ENCODE results near the gene SARNP.
A peak's percentile ranks its signal among the peaks of the same experiment; 100 is the strongest.
"Not testable (repeated sequence)": the region's sequence is repeated elsewhere in the genome, so short reads cannot be mapped to it uniquely, and the experiment has no call there.

The SARNP gene

GRCh38 chr12:55817345-55818139 lies at the start of gene SARNP, which contains the start of gene ORMDL2:
SARNP (minus strand) TSS chr12:55817724; CDS start chr12:55817701, 23 bp downstream.
ORMDL2 (plus strand) TSS chr12:55818041; CDS start chr12:55819000, 959 bp downstream.
- peak; percentile 91 for DNase-seq

- not testable (repeated sequence) for DNase-seq
Observed at GRCh38 chr12:55866454-55867004, 49.0 kb upstream of the SARNP start.

DNA sequence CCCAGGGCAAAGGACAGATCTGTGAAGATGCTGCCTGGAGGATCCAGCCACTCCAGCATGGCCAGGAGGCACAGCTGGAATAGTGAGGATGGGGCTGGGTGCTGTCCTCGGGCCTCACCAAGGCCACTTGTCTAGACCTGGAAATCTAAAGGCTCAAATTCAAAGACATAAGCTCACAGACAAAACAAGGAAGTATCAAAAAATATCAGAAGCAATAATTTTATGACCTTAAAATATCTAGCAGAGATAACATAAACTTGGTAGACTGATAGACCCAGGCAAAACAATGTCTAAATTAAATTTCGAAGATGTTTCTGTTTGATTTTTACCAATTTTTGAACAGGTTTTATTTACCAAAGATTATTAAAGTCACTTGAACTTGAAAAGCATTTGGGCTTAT lies 47.8 kb upstream of the SARNP start:
- DNase-seq: no peak

DNA sequence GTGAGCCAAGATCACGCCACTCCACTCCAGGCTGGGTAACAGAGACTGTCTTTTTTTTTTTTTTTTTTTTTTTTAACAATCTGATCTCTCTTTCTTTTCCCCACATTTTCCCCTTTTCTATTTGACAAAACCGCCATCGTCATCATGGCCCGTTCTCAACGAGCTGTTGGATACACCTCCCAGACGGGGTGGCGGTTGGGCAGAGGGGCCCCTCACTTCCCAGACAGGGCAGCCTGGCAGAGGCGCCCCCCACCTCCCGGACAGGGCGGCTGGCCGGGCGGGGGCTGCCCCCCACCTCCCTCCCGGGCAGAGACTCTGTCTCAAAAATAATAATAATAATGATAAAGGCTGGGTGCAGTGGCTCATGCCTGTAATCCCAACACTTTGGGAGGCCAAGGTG lies 45.4 kb upstream of the SARNP start:
- not testable (repeated sequence) for DNase-seq

GRCh38 chr12:55862286-55862685 lies 44.8 kb upstream of the SARNP start:
- no peak for DNase-seq

DNA sequence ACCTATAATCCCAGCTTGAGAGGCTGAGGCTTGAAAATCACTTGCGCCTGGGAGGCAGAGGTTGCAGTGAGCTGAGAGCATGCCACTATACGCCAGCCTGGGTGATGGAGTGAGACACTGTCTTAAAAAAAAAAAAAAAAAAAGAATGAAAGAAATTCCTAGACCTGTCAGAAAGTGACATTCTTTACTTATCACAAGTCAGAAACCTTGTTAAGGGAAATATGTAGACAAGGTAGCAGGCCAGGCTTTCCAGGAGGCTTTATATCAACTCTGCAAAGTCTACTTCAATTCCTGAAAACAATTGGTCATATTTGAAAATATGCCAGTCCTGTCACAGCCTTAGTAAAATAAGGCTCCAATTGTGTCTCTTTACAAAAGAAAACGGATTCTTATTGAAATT lies 44.3 kb upstream of the SARNP start:
- no peak for DNase-seq

DNA sequence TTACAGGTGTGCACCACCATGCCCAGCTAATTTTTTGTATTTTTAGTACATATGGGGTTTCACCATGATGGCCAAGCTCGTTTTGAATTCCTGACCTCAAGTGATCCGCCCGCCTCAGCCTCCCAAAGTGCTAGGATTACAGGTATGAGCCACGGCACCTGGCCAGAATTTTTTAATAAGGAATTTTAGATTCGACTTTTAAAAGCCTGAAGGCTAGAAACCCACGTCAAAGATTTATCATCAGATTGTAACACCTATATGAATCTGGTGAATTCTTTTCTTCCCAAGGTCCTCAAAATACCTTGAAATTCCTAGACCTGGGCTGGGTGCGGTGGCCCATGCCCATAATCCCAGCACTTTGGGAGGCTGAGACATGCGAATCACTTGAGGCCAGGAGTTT lies 43.9 kb upstream of the SARNP start:
- no peak for DNase-seq

DNA sequence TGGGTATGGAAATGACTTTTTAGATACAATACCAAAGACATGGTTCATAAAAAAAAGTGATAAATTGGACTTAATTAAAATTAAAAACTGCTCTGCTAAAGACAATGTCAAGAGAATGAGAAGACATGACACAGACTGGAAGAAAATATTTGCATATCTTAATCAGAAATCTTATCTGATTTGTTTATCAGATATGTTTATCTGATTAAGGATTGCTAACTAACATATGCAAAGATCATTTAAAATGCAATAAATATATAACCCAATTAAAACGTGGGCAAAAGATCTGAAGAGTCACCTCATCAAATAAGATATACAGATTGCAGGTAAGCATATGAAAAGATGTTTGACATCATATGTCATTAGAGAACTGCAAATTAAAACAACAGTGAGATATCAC lies 35.2 kb upstream of the SARNP start:
- no peak for DNase-seq

- DNase-seq: no peak
Observed at GRCh38 chr12:55850893-55851292, 33.4 kb upstream of the SARNP start.

- no peak for DNase-seq
Observed at GRCh38 chr12:55850401-55850800, 32.9 kb upstream of the SARNP start.

- no peak for DNase-seq
Observed at GRCh38 chr12:55849616-55850343, 32.3 kb upstream of the SARNP start.

DNA sequence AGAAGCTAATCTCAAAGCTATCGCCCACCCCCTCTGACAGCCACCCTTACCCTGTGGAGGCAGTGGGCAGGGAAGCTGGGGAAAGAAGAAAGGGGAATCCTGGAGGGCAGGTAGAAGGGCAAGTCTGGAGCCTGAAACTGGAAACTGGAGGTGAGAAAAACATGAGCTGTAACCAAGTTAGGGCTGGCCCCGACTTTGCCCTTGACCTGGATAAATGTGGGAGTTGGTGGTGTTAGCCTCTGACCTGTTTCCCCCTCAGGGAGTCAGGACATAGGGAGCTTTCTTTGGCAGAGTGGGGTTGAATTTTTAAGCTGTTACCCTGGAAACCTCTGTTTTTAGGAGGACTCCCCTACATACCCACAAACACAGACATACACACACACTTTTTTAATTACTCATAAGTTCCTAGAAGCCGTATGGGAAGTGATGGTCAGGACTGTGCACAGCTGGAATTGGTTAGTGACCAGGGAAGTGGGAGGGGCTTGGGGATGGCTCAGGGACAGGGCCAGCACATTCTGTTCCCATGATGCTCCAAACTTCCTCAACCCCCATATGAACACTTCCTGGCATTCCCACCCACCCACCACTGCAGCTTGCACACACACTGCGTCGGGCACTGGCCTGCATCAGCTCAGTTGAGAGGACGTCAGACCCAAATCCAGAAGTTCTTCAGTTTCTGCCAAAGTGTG lies 30.2 kb upstream of the SARNP start:
- DNase-seq: no peak

DNA sequence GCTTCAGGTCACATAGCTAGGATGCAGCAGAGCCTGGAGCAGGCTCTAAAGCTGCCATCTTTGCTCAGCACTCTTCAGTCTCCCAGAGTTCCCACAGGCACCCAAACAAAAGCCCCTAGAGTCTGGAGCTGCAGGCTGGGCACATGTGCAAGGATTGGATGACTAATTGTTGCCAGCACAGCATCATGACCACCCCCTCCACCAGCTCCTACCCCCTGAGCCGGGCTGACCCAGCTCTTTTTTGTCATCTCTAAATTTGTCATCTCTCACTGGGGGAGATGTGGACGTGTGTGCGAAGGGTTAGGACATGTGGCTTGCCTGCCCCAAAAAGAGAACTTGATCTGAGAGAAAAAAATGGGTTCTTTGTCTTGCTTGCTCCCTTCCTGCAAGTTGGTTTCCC lies 29.5 kb upstream of the SARNP start:
- no peak for DNase-seq

- no peak for DNase-seq
Observed at GRCh38 chr12:55845785-55846496, 28.4 kb upstream of the SARNP start.

GRCh38 chr12:55845361-55845760 lies 27.8 kb upstream of the SARNP start:
- DNase-seq: no peak

GRCh38 chr12:55844961-55845360 lies 27.4 kb upstream of the SARNP start:
- no peak for DNase-seq

GRCh38 chr12:55843431-55843830 lies 25.9 kb upstream of the SARNP start:
- DNase-seq: no peak

DNA sequence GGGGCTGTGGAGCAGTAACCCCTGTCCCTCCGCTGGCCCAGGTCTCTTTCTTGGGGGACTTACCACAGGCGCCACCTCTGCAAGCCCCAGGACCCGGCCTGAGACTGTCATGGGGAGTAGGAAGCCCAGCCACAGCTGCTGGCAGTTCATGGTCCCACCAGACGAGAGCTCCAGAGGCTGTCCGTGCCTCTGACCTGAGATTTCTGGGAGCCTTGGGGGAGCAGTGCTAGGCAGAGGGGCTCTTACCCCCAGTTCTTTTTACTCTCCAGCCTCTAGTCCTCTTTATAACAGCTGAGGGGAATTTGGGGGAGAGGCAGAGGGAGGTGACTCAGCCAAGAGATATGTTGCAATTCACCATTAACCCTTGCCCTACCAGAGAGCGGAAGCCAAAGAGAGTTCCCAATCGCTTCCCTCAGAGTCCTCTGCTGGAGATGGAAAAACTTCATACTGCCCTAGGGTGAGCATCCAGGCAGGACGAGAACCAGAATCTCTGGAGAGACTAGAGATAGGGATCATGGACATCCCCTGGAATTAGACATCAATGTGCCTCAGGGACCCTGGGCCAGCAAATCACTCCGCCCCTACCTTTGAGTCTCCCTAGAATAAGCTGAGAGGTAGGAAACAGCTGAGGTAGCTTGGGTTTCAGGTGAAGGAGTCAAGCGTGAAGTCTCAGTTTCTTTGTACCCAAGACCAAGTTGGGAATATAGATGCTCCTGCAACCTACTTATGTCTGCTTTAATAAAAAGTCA lies 25.3 kb upstream of the SARNP start, which contains the start of gene MMP19:
TSS of gene MMP19 (minus strand) at position 256 of the 749 bp plus-strand sequence. CDS start at position 150, 106 bp downstream.
- no peak for DNase-seq

DNA sequence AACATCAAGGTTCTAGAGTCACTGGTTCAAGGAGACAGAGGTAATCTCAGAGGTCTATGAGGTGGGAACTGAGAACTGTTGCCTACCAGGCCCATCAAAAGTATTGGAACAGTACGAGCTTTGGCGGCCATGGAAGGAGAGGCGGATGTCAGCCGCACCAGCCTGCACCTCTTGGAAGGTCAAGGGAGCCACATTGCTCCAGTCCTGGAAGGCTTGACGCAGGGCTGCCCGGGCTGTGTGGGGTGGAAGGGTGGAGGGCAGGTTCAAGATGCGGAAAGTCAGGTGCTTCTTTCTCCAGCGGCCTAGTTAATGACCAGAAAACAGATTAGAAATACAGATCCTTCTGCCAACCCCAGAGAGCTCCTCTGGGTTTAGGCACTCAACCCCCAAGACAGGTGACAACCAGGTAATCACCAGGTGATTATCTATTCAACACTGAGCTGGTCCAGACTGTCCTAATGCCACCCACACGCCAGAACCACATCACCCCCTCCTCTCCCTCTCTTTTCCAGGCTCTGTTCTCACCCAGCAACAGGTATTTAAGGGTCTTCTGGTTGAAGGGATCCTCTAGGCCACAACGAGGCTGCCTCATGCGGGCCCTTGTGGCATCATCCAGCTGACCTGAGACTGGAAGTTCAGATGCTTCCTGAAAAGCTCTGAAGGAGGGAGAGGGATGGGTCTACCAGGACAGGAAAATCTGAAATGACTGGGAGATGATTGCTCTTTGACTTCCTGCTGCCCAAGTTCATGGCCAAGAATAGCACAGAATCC lies 23.2 kb upstream of the SARNP start:
- no peak for DNase-seq

DNA sequence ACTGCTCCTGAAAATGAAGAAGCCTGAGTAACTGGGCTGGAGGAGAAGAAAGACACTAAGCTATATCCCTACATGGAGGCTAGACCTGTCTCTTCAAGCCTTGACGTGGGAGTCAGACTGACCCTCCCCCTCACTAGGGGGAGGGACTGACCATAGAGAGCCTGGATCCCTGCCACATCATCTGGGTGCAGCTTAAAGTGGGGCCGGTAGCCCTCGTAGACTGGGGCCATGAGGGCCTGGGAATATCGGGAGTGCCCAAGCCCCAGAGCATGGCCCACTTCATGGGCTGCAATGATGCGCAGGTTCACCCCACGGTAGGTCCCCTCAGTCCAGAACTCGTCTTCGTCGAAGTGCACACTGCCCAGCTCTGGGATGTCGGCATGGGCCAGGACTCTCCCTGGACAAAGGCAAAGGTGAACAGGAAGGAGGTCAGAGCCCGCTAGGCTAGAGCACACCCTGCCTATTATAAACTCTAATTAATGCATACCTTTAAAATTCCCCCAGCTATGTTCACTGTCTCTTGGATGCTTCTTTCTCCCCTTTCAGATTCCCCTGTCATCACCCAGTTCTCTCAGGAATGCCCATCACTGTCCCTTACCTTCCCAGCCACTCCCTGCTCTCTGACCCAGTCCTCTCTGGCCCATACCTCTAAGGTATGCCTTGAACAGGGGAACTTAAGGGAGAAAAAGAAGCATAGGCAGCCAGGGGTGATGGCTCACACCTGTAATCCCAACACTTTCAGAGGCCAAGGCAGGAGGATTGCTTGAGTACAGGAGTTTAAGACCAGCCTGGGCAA lies 22.0 kb upstream of the SARNP start:
- no peak for DNase-seq
